Bone marrow (tissue), 2 donors: Measurements from ENCODE around the gene ITPR2.
A peak's percentile ranks its signal among the peaks of the same experiment; 100 is the strongest.
"Not testable (repeated sequence)": the region's sequence is repeated elsewhere in the genome, so short reads cannot be mapped to it uniquely, and the experiment has no call there.

Experiments
- DNase-seq, 2 donors: peaks; one replicate each; lab custom pipeline; 2025; lab: John Stamatoyannopoulos, UW

ITPR2 gene

GRCh38 chr12:26623136-26623535 lies 209.9 kb downstream of the ITPR2 start:
- DNase-seq, result no peak

GRCh38 chr12:26622601-26623000 lies 210.4 kb downstream of the ITPR2 start:
- no peak for DNase-seq

- DNase-seq, result no peak
Measured at GRCh38 chr12:26621932-26622331, 211.1 kb downstream of the ITPR2 start.

- DNase-seq, result no peak
Measured at GRCh38 chr12:26620907-26621306, 212.1 kb downstream of the ITPR2 start.

- no peak for DNase-seq
Measured at GRCh38 chr12:26617513-26617912, 215.5 kb downstream of the ITPR2 start.

- DNase-seq, result no peak
Measured at GRCh38 chr12:26614011-26614616, 218.9 kb downstream of the ITPR2 start.

GRCh38 chr12:26612203-26612602 lies 220.8 kb downstream of the ITPR2 start:
- no peak for DNase-seq

- DNase-seq, result no peak
Measured at GRCh38 chr12:26611598-26611997, 221.4 kb downstream of the ITPR2 start.

GRCh38 chr12:26610774-26611173 lies 222.2 kb downstream of the ITPR2 start:
- DNase-seq, result no peak

GRCh38 chr12:26609986-26610385 lies 223.0 kb downstream of the ITPR2 start:
- DNase-seq, result no peak

GRCh38 chr12:26608706-26609105 lies 224.3 kb downstream of the ITPR2 start:
- DNase-seq, result no peak

GRCh38 chr12:26608273-26608672 lies 224.7 kb downstream of the ITPR2 start:
- no peak for DNase-seq

- no peak for DNase-seq
Measured at GRCh38 chr12:26606911-26607310, 226.1 kb downstream of the ITPR2 start.

GRCh38 chr12:26604813-26605212 lies 228.2 kb downstream of the ITPR2 start:
- DNase-seq, result not testable (repeated sequence)

GRCh38 chr12:26599096-26599695 lies 233.8 kb downstream of the ITPR2 start:
- no peak for DNase-seq

GRCh38 chr12:26595806-26596205 lies 237.2 kb downstream of the ITPR2 start:
- no peak for DNase-seq

GRCh38 chr12:26580619-26581018 lies 252.4 kb downstream of the ITPR2 start:
- DNase-seq, result no peak

GRCh38 chr12:26576266-26576665 lies 256.7 kb downstream of the ITPR2 start:
- no peak for DNase-seq

GRCh38 chr12:26573225-26573909 lies 259.6 kb downstream of the ITPR2 start:
- peak in 1 of 2 donors; percentile 10 for DNase-seq

- no peak for DNase-seq
Measured at GRCh38 chr12:26572137-26572536, 260.9 kb downstream of the ITPR2 start.

GRCh38 chr12:26571560-26571959 lies 261.4 kb downstream of the ITPR2 start:
- no peak for DNase-seq

- no peak for DNase-seq
Measured at GRCh38 chr12:26567126-26567525, 265.9 kb downstream of the ITPR2 start.

GRCh38 chr12:26566675-26567074 lies 266.3 kb downstream of the ITPR2 start:
- no peak for DNase-seq
